Spleen (tissue), 11 donors: ENCODE measurements around the gene TENM3. TPM values are rescaled to one million over a fixed set of nuclear protein-coding genes. Genes with fewer than 3 reads are reported as not detected.
"Not testable (repeated sequence)": the region's sequence is repeated elsewhere in the genome, so short reads cannot be mapped to it uniquely, and the experiment has no call there.

Experiments used
- DNase-seq: peaks from one replicate; pipeline ENCODE4 v3.0.0-alpha.2; 2020
- H3K27ac ChIP-seq, 8 donors: fragments of 200-600 bp; sonication (generic) in 7 of 8; 1 replicate in 4 of 8; 2 replicates in 4 of 8; pipeline versions ENCODE4 v1.5.0 to v1.8.0; 2016 to 2021; ENCODE audit warnings: inconsistent platforms in 4 of 8, mild to moderate bottlenecking in 4 of 8, moderate library complexity in 1 of 8
- H3K27me3 ChIP-seq, 7 donors: fragments of 200-600 bp; sonication (generic) in 6 of 7; replicated peaks in 1 of 7; 1 replicate in 4 of 7; 2 replicates in 3 of 7; pipeline versions ENCODE4 v1.5.0 to v1.8.0; 2016 to 2021; ENCODE audit warnings: inconsistent platforms in 3 of 7, mild to moderate bottlenecking in 1 of 7
- H3K36me3 ChIP-seq, 6 donors: fragments of 200-600 bp; sonication (generic) in 5 of 6; 1 replicate in 4 of 6; 2 replicates in 2 of 6; pipeline versions ENCODE4 v1.5.0 to v1.8.0; 2016 to 2021; ENCODE audit warnings: inconsistent platforms in 2 of 6
- H3K4me1 ChIP-seq, 6 donors: fragments of 200-600 bp; sonication (generic) in 5 of 6; 1 replicate in 3 of 6; 2 replicates in 3 of 6; pipeline versions ENCODE4 v1.5.0 to v1.8.0; 2016 to 2021; ENCODE audit warnings: inconsistent platforms in 3 of 6
- H3K4me3 ChIP-seq, 8 donors: fragments of 200-600 bp; sonication (generic) in 7 of 8; 1 replicate in 4 of 8; 2 replicates in 4 of 8; pipeline versions ENCODE4 v1.5.0 to v1.8.0; 2016 to 2021; ENCODE audit warnings: inconsistent platforms in 4 of 8, mild to moderate bottlenecking in 4 of 8, moderate library complexity in 2 of 8
- H3K9me3 ChIP-seq, 8 donors: fragments of 200-600 bp; sonication (generic) in 7 of 8; 1 replicate in 4 of 8; 2 replicates in 4 of 8; pipeline versions ENCODE4 v1.5.0 to v1.8.0; 2016 to 2021; ENCODE audit warnings: inconsistent platforms in 4 of 8
- POLR2A ChIP-seq, 3 donors: fragments of 450-650 bp; IDR thresholded peaks; one replicate each; pipeline ENCODE4 v1.5.1; 2017; ENCODE audit warnings: antibody characterized with exemption in 3 of 3, mild to moderate bottlenecking in 1 of 3
- POLR2AphosphoS5 ChIP-seq, 3 donors: sonication (generic); formaldehyde crosslinking; IDR thresholded peaks; one replicate each; pipeline ENCODE4 v1.5.1; 2017; ENCODE audit warnings: antibody characterized with exemption in 3 of 3
- WGBS, 5 donors: extraction: QIAGEN DNeasy Blood & Tissue Kit in 3 of 5; methylation state at CpG; one replicate each; pipeline versions ENCODE4 v1.1.5 to v1.1.7; 2013 to 2018; 5-methylcytosine and 5-hydroxymethylcytosine counted together
- intact Hi-C: fragments of 100-400 bp; cut with DNase I; formaldehyde crosslinking; loops from one replicate; pipeline ENCODE4 v1.15.0; 2023; ENCODE audit warnings: low total_unique reads
- polyA plus RNA-seq, 3 donors: library from polyadenylated mRNA; stranded (reverse); fragments of 200-250 nt; gene quantifications; one replicate each; pipeline ENCODE4 v1.2.1, GENCODE V29; 2013
- total RNA-seq, 7 donors: library from RNA; depleted of rRNA in 3 of 7; stranded (reverse); fragments of >200 nt in 3 of 7; fragmentation: NEBNext Ultra II Directional in 4 of 7; extraction: Animal tissue kit (Norgen Biotek cat#: 25700) in 4 of 7; gene quantifications; one replicate each; pipeline versions ENCODE4 v1.1.0 to v1.2.1, GENCODE V29; 2016 to 2021
- TF ChIP-seq, protein P1 (sequence below), 11 experiments: fragments of 200-600 bp in 7 of 11; fragments of 450-650 bp in 4 of 11; sonication (generic) in 4 of 11; IDR thresholded peaks in 8 of 11; conservative IDR thresholded peaks in 3 of 11; 1 replicate in 7 of 11; 2 replicates in 4 of 11; pipeline versions ENCODE4 v1.4.0 to v1.8.0; 2016 to 2021; ENCODE audit warnings: antibody characterized with exemption in 11 of 11, inconsistent platforms in 4 of 11, mild to moderate bottlenecking in 1 of 11
- donor health status: healthy with polysubstance abuse.
- donor health status: DM: no; HTN: no; CAD: no; lungs with moderate emphysema.
- donor health status: DM: no; HTN: no; CAD: no.
- donor health status: Bipolar disorder and iron deficiency.
- donor health status: healthy.
- donor health status: DM: no; HTN: no; CAD: no.
- donor health status: DM: yes; HTN: yes; CAD: no.

TENM3 gene
- total and polyA plus RNA-seq, 10 donors, result 0.37 to 45.6 (median 17.7) TPM

DNA sequence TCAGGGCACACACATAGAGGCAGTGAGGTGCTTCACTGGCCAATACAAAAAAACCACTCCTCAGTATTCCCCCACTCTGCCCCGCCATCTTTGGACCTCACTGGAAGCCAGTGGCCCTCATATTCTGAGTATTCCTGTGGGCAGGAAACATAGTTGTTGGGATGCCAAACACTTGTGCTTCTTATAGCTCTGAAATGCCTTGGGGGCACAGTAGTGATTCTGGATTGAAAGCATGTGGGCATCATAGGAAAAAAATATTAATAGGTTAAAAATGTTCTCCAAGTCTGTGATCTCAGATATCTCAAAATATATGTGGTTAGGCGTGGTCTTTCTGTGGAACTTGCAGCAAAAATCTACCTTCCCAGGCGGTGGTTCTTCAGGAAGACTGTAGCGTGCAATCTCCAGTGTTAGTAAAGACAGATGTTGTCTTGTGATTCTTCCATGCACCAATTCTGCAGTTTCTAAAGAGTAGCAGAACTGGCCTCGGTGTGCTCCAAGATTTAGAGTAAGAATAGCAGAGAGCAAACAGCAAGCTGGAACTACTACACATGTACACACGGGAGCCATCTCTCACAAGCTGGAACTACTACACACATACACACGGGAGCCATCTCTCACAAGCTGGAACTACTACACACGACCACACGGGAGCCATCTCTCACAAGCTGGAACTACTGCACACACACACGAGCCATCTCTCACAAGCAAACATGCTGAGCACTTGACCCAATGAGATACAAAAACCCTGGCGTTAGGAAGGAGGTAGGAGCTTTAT is 8.0 kb upstream of the TENM3 start:
- WGBS, 5 donors, result 73 to 89% (median 82%) methylated on average over 10 to 11 of the region's 11 CpGs
- H3K4me3 ChIP-seq, result no peak overlapping the region
- no peaks in the 10 kb centered on the region for H3K36me3 ChIP-seq
- no peak overlapping the region for H3K27ac ChIP-seq
- peaks cover 0 to 3% (median 0%) of the 10 kb centered on the region in 8 donors for H3K9me3 ChIP-seq
- H3K4me1 ChIP-seq, result no peaks in the 10 kb centered on the region
- intact Hi-C loops, result no loop called here
- DNase-seq, result no peak
- TF ChIP-seq POLR2AphosphoS5 (IDR thresholded peaks at IDR 0.05) (no peak), POLR2A (IDR thresholded peaks at IDR 0.05) (no peak)
- TF ChIP-seq, protein P1, sequence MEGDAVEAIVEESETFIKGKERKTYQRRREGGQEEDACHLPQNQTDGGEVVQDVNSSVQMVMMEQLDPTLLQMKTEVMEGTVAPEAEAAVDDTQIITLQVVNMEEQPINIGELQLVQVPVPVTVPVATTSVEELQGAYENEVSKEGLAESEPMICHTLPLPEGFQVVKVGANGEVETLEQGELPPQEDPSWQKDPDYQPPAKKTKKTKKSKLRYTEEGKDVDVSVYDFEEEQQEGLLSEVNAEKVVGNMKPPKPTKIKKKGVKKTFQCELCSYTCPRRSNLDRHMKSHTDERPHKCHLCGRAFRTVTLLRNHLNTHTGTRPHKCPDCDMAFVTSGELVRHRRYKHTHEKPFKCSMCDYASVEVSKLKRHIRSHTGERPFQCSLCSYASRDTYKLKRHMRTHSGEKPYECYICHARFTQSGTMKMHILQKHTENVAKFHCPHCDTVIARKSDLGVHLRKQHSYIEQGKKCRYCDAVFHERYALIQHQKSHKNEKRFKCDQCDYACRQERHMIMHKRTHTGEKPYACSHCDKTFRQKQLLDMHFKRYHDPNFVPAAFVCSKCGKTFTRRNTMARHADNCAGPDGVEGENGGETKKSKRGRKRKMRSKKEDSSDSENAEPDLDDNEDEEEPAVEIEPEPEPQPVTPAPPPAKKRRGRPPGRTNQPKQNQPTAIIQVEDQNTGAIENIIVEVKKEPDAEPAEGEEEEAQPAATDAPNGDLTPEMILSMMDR (IDR thresholded peaks at IDR 0.05 in 8 of 11, conservative IDR thresholded peaks at IDR 0.05 in 3 of 11), result no peak
- H3K27me3 ChIP-seq, result no peaks in the 10 kb centered on the region

- TF ChIP-seq POLR2A (IDR thresholded peaks at IDR 0.05) (no peak), POLR2AphosphoS5 (IDR thresholded peaks at IDR 0.05) (no peak)
- TF ChIP-seq, protein P1 (IDR thresholded peaks at IDR 0.05 in 8 of 11, conservative IDR thresholded peaks at IDR 0.05 in 3 of 11), result no peak
- H3K4me1 ChIP-seq, result no peaks in the 10 kb centered on the region
- 76 to 95% (median 86%) methylated on average over 2 of the region's 2 CpGs for WGBS, 5 donors
- H3K9me3 ChIP-seq, result peaks cover 0 to 3% (median 0%) of the 10 kb centered on the region in 8 donors
- H3K4me3 ChIP-seq, result no peak overlapping the region
- no peak for DNase-seq
- intact Hi-C loops, result no loop called here
- no peaks in the 10 kb centered on the region for H3K36me3 ChIP-seq
- H3K27ac ChIP-seq, result no peak overlapping the region
- no peaks in the 10 kb centered on the region for H3K27me3 ChIP-seq
Measured at GRCh38 chr4:182236186-182236585, 7.0 kb upstream of the TENM3 start.

DNA sequence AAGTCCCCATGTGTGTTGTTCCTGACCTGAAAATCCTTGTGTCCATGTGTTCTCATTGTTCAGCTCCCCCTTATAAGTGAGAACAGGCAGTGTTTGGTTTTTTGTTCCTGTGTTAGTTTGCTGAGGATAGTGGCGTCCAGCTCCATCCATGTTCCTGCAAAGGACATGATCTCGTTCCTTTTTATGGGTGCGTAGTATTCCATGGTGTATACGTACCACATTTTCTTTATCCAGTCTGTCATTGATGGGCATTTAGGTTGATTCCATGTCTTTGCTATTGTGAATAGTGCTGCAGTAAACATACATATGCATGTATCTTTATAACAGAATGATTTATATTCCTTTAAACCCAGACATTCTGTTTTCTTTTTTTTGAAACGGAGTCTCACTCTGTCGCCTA is 6.2 kb upstream of the TENM3 start:
- H3K9me3 ChIP-seq, H3K4me1 ChIP-seq, H3K36me3 ChIP-seq, H3K27me3 ChIP-seq, intact Hi-C loops, H3K27ac ChIP-seq, DNase-seq, H3K4me3 ChIP-seq: not testable (repeated sequence)
- 86 to 95% (median 90%) methylated on average over 6 of the region's 6 CpGs for WGBS, 5 donors

GRCh38 chr4:182238355-182238931 is 4.8 kb upstream of the TENM3 start:
- Histone ChIP-seq H3K36me3 (no peaks in the 10 kb centered on the region), H3K27ac (no peak overlapping the region), H3K27me3 (no peaks in the 10 kb centered on the region), H3K4me1 (no peaks in the 10 kb centered on the region), H3K4me3 (no peak overlapping the region), H3K9me3 (peaks cover 0 to 14% (median 0%) of the 10 kb centered on the region in 8 donors)
- DNase-seq, result no peak
- intact Hi-C loops, result no loop called here
- TF ChIP-seq POLR2AphosphoS5 (IDR thresholded peaks at IDR 0.05), result no peak
- TF ChIP-seq POLR2A (IDR thresholded peaks at IDR 0.05), result no peak
- TF ChIP-seq, protein P1 (IDR thresholded peaks at IDR 0.05 in 8 of 11, conservative IDR thresholded peaks at IDR 0.05 in 3 of 11), result no peak
- WGBS, 5 donors, result 62 to 69% (median 66%) methylated on average over 9 of the region's 9 CpGs
